Testis (tissue), 2 donors: ENCODE measurements around the gene CLIP4.

ENCODE experiments used
- POLR2A ChIP-seq: fragments of 450-650 bp; IDR thresholded peaks from one replicate; pipeline ENCODE4 v1.6.1; 2017; ENCODE audit warnings: antibody characterized with exemption, mild to moderate bottlenecking, moderate library complexity
- TF ChIP-seq, protein P1 (sequence below), 3 experiments: fragments of 450-650 bp in 2 of 3; fragments of 200-600 bp in 1 of 3; sonication (generic) in 1 of 3; IDR thresholded peaks; one replicate each; pipeline ENCODE4 v1.5.1; 2016 to 2019; ENCODE audit warnings: antibody characterized with exemption in 3 of 3, mild to moderate bottlenecking in 2 of 3, moderate library complexity in 1 of 3

DNA sequence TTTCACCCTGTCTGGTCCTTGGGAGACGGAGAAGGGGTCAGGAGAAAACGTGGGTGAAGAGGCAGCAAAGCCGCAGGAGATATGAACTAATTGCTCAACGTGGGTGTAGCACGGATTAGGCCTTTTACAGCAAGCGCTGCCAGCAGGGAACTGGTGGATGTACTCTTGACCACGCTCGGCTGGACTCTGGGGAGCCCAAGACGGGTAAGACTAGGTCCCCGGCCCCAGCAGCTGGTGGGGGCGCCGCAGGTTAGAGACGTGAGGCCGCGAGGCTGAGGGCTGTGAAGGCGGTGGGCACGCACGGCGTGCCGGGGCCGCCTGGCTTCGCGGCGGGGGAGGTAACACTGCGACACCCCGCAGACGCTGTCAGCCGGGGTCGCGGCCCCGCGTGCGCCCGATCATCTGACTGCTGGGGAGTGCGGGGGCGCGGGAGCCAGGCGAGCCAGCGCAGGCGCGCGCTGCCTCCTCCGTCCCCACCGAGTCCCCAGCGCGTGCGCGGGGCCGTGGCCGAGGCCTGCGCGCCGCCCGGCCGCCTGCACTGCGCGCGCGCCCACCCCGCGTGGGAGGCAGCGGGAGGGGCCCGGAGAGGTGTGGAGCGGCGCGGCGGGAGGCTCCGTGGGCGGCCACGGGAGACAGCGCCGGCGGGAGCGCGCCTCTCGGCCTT is at the start of gene CLIP4:
- TF ChIP-seq, protein P1, sequence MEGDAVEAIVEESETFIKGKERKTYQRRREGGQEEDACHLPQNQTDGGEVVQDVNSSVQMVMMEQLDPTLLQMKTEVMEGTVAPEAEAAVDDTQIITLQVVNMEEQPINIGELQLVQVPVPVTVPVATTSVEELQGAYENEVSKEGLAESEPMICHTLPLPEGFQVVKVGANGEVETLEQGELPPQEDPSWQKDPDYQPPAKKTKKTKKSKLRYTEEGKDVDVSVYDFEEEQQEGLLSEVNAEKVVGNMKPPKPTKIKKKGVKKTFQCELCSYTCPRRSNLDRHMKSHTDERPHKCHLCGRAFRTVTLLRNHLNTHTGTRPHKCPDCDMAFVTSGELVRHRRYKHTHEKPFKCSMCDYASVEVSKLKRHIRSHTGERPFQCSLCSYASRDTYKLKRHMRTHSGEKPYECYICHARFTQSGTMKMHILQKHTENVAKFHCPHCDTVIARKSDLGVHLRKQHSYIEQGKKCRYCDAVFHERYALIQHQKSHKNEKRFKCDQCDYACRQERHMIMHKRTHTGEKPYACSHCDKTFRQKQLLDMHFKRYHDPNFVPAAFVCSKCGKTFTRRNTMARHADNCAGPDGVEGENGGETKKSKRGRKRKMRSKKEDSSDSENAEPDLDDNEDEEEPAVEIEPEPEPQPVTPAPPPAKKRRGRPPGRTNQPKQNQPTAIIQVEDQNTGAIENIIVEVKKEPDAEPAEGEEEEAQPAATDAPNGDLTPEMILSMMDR (IDR thresholded peaks at IDR 0.05): no peak
- no peak for TF ChIP-seq POLR2A
